ENCODE results near the gene PHF21B.

The PHF21B gene

GRCh38 chr22:44890416-44891292 is 119.2 kb downstream of the PHF21B start:
- DNase-seq, result no peak

- DNase-seq, result no peak
Measured at GRCh38 chr22:44889255-44889878, 120.4 kb downstream of the PHF21B start.

- DNase-seq, result no peak
Measured at GRCh38 chr22:44888491-44889254, 121.1 kb downstream of the PHF21B start.

DNA sequence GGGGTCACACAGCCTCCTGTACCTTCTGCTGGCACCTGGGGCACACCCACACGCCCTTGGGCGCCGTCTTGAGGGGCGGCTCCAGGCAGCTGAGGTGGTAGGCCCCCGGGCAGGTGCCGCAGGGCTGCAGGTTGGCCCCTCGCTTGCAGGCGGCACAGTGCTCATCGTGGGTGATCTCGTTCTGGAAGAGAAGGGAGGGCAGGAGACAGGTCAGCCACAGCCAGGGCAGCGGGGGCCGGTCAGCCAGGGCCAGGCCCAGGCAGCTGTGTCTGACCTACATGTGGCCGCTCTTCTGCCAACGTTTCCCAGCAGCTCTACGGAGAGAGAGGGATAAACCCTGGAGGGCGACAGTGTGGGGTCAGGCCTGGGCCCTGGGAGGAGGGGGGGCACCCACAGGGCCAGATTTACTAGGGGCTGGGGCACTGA is 121.9 kb downstream of the PHF21B start:
- DNase-seq, result no peak

- no peak for DNase-seq
Measured at GRCh38 chr22:44885806-44886360, 123.9 kb downstream of the PHF21B start.

DNA sequence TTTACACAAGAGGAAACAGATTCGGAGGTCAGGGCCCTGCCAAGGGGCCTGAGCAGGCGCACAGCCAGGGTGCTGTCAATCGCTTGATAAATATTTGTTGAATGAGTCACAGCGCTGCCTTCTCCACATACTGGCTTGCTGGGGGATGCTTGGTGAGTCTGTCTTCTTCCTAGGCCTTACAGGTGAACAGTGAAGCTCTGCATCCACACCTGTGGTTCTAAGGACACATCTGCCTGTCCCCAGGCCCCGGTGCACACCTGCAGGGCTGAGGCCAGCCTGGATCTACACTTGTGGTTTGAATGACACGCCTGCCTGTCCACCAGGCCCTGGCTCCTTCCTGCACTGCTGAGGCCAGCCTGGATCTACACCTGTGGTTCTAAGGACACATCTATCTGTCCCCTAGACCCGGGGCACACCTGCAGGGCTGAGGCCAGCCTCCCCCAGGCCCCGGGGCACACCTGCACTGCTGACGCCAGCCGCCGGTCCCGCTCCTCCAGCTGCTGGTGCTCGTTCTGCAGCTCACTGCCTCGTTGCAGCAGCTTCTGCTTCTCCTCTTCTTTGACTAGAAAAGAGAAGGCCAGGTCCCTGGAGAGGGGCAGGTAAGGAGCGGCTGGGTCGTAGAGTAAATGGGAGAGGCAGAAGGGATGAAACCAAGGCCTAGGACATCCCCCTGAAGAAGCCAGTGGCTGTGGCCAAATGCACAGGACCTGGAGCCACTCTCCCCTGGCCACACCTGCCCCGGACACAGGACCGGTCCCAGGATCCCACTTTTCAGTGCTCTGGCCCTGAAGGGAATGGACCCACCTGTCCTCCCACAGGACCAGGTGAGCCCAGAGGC is 124.6 kb downstream of the PHF21B start:
- no peak for DNase-seq

DNA sequence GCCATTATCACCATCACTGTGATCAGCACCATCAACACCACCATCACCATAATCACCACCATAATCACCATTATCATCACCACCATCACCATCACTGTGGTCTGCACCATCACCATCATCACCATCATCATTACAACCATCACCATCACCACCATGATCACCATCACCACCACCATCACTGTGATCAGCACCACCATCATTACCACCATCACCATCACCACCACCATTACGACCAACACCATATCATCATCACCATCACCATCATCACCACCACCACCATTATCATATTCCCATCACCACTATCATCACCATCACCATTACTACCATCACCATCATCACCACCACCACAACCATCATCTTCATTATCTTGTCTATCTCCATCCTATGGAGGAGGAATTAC is 125.2 kb downstream of the PHF21B start:
- DNase-seq, result no peak

GRCh38 chr22:44883011-44883421 is 126.8 kb downstream of the PHF21B start:
- DNase-seq, result no peak

- no peak for DNase-seq
Measured at GRCh38 chr22:44882226-44882905, 127.4 kb downstream of the PHF21B start.

GRCh38 chr22:44881624-44882023 is 128.2 kb downstream of the PHF21B start:
- DNase-seq, result no peak

- no peak for DNase-seq
Measured at GRCh38 chr22:44880610-44881290, 129.1 kb downstream of the PHF21B start.

- DNase-seq, result no peak
Measured at GRCh38 chr22:44879301-44879680, 130.5 kb downstream of the PHF21B start.

DNA sequence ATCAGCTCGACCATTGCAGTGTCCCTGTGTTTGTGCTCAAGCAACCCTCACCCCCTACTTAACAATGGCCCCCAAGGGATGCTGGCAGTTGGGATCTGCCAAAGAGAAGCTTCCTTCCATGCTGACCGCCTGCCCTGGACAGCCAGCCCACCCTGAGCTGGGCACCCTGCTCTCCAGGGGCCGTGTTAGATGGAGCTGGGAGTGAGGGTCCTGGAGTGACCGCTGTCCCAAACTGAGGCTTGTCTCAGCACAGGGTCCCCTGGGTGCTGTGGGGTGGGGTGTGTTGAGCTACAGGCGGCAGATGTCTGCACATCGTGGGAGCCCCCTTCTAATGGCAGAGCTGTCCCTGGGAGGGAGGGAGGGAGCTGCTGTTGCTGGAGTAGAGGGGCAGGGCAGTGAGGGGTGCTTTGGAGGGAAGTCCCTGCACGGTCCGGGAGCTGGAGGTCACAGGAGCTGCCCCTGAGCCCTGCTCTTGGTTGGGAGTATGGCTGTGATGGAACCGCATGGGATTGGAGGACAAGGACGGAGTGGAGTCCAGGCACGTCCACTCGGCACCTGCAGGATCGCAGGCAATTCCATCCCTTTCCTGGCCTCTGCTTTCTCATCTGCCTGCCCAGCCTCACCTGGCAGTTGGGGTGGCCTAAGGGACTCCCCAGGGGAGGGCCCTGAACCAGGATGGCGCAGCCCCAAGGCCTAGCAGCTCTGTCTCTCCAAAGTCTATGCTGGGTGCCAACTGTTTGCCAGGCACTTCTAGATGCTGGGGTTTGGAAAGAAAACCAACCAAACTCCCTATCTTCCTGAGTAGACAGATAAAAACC is 131.1 kb downstream of the PHF21B start:
- no peak for DNase-seq

DNA sequence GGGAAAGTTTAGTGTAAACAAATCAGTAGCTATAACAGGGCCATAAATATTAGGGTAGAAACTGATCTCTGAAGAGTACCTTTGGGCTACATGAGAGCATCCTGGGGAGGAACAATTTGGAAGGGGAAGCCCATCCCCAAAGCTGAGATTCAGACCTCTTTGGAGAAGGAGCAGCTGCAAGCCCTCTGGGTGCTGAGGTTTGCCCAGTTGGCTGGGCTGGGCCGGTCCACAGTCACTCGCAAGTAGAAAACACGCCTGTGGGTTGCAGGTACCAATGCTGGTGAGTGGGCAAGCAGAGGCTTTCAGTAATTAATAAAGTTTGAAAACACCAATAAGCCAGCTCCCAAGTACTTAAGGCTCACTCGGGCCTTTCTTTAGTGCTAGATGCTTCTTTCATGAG is 132.9 kb downstream of the PHF21B start:
- no peak for DNase-seq

- no peak for DNase-seq
Measured at GRCh38 chr22:44871782-44872181, 138.0 kb downstream of the PHF21B start.

- peak; percentile 24 for DNase-seq
Measured at GRCh38 chr22:44870021-44870420, 139.8 kb downstream of the PHF21B start.

- DNase-seq, result no peak
Measured at GRCh38 chr22:44869196-44869595, 140.6 kb downstream of the PHF21B start.

DNA sequence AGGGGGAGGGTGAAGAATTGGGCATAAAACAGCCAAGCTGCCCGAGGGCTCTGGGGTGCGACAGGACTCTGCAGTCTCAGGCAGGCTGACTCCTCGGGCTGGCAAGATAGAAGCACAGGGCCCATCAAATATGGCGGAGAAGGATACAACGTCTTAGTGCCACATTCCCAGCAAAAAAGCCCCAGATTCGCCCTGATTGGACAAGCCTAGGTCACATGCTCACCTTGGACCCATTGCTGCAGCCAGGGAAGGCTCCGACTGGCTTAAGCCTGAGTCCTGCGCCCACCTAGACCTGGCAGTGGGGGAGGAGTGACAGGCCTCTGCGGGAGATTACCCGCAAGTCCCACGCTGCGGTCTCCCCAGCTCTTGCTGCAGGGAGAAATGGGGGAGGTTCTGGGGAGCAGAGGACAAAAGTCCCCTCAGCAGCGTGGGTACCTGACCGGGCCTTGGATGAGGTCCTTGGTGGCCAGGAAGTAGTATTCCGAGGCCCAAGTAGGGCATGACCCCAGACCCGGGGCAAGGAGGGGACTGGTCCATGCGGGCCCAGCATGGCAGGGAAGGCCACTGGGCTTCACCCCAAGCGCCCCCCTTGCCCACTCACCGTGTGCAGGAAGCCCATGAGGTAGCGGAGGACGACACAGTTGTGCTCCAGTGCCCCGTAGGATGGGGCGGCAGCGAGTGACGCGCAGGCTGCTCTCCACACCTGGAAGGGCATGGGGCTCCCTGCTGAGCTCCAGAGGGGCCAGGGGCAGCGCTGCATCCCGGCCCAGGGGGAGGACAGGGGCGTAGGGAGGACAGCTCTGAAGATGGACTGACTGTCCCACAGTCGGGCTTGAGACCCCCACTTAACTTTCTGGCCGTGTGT is 144.4 kb downstream of the PHF21B start:
- DNase-seq, result no peak
